ENCODE measurements around the gene MUC13. TPM values are rescaled to one million over a fixed set of nuclear protein-coding genes. Genes with fewer than 3 reads are reported as not detected.

The MUC13 gene
- total RNA-seq, 1 experiment from 2014 or later = not detected

DNA sequence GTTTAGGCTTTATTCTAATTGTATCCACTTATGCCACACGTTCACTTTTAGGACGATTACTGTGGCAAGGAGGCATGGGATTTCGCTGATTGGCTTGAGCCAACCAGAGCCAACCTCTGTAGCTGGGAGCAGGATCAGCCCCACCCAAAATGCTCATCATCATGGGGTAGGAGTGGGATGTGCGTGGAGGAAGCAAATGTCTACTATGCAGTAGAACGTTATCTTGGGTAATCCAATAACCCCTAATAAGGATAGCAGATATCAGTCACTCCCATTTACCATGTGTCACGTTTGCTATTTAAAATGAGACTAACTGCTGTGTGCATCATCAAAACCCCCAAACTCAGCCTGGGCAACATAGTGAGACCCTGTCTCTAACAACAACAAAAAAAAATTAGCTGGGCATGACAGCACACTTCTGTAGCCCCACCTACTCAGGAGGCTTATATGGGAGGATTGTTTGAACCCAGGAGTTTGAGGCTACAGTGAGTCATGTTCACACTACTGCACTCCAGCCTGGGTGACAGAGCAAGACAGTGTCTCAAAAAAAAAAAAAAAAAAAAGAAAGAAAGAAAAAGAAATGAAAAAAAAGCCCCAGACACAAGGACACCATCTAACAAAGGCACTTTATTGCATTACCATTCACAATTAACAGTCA is 29.6 kb downstream of the MUC13 start:
- peaks cover 6% of the 10 kb centered on the region for H3K4me1 ChIP-seq (ENCODE audit: insufficient read depth, low read length, poor library complexity, severe bottlenecking)
- H3K9me3 ChIP-seq (ENCODE audit: low read depth, low read length, poor library complexity, severe bottlenecking) = no peaks in the 10 kb centered on the region
- TF ChIP-seq, protein P1, sequence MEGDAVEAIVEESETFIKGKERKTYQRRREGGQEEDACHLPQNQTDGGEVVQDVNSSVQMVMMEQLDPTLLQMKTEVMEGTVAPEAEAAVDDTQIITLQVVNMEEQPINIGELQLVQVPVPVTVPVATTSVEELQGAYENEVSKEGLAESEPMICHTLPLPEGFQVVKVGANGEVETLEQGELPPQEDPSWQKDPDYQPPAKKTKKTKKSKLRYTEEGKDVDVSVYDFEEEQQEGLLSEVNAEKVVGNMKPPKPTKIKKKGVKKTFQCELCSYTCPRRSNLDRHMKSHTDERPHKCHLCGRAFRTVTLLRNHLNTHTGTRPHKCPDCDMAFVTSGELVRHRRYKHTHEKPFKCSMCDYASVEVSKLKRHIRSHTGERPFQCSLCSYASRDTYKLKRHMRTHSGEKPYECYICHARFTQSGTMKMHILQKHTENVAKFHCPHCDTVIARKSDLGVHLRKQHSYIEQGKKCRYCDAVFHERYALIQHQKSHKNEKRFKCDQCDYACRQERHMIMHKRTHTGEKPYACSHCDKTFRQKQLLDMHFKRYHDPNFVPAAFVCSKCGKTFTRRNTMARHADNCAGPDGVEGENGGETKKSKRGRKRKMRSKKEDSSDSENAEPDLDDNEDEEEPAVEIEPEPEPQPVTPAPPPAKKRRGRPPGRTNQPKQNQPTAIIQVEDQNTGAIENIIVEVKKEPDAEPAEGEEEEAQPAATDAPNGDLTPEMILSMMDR (conservative IDR thresholded peaks at IDR 0.05; ENCODE audit: low read depth, low read length) = no peak
- TF ChIP-seq EZH2 (IDR thresholded peaks at IDR 0.05; ENCODE audit: borderline replicate concordance, low read depth, low read length, poor library complexity, severe bottlenecking) = no peak
- CTCF ChIA-PET = interaction anchor here (0.6 to 0.7 kb wide), 2 partner anchors 615 to 691 kb away, joined by 3 to 5 read pairs; partner anchors contain the start of gene SNX4
- DNase-seq (ENCODE audit: low spot score) = no peak
- no peak overlapping the region for H3K27ac ChIP-seq (ENCODE audit: low read depth, low read length, poor library complexity, severe bottlenecking)
- H3K27me3 ChIP-seq (replicated peaks; ENCODE audit: insufficient read depth, low read depth, low read length, poor library complexity) = no peaks in the 10 kb centered on the region
- POLR2A ChIA-PET (ENCODE audit: low non-redundant PET) = no interaction called here
- H3K36me3 ChIP-seq (ENCODE audit: insufficient read depth, low read length, poor library complexity, severe bottlenecking) = no peaks in the 10 kb centered on the region
- no TSS peak for BruUV-seq (replicated peaks)
- intact Hi-C loops (cut with micrococcal nuclease; ENCODE audit: unreplicated experiment) = no loop called here
- no peak overlapping the region for H3K4me3 ChIP-seq (ENCODE audit: low read depth, low read length, poor library complexity, severe bottlenecking)

- no TSS peak for BruUV-seq (replicated peaks)
- Histone ChIP-seq H3K9me3 (ENCODE audit: low read depth, low read length, poor library complexity, severe bottlenecking) (no peaks in the 10 kb centered on the region), H3K4me1 (ENCODE audit: insufficient read depth, low read length, poor library complexity, severe bottlenecking) (peaks cover 13% of the 10 kb centered on the region), H3K27ac (ENCODE audit: low read depth, low read length, poor library complexity, severe bottlenecking) (no peak overlapping the region), H3K27me3 (replicated peaks; ENCODE audit: insufficient read depth, low read depth, low read length, poor library complexity) (no peaks in the 10 kb centered on the region), H3K36me3 (ENCODE audit: insufficient read depth, low read length, poor library complexity, severe bottlenecking) (no peaks in the 10 kb centered on the region), H3K4me3 (ENCODE audit: low read depth, low read length, poor library complexity, severe bottlenecking) (no peak overlapping the region)
- TF ChIP-seq, protein P1 (conservative IDR thresholded peaks at IDR 0.05; ENCODE audit: low read depth, low read length) = no peak
- TF ChIP-seq EZH2 (IDR thresholded peaks at IDR 0.05; ENCODE audit: borderline replicate concordance, low read depth, low read length, poor library complexity, severe bottlenecking) = no peak
- intact Hi-C loops (cut with micrococcal nuclease; ENCODE audit: unreplicated experiment) = no loop called here
- ChIA-PET POLR2A (ENCODE audit: low non-redundant PET) (no interaction called here), CTCF (interaction anchor here (0.6 kb wide), 1 partner anchor 692 kb away, joined by 5 read pairs; no protein-coding TSS in a partner anchor)
- no peak for DNase-seq (ENCODE audit: low spot score)
Observed at GRCh38 chr3:124903896-124904834, 30.4 kb downstream of the MUC13 start.

DNA sequence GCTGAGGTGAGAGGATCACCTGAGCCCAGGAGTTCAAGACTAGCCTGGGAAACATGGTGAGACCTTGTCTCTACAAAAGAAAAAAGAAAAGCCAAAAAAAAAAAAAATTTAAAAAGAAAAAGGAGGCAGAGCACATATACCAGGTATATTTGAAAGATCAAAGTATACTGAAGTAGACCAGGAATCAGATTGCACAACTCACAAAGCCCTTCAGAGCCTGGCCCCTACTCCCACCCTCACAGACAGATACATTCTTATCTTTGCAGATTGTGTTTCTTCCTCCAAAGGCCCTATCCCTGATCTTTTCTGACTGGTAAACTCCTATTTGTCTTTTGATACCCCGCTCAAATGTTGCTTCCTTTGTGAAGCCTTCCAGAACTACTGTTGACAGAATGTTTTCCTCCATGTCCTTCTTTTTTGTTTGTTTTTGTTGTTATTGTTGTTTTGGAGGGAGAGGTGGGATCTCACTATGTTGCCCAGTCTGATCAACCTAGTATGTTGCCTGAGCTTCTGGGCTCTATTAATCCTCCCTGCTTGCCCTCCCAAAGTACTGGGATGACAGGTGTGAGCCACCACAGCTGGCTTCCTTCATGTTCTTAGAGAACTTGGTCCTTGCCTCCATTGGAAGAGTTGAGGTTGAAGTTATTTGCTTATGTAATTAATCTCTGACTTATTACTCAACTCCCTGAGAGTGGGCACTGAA is 37.6 kb downstream of the MUC13 start:
- BruUV-seq (replicated peaks) = no TSS peak
- ChIA-PET POLR2A (ENCODE audit: low non-redundant PET) (no interaction called here), CTCF (interaction anchor here (0.6 to 0.7 kb wide), 3 partner anchors 96 to 504 kb away, joined by 3 to 6 read pairs (median 4); no protein-coding TSS in a partner anchor)
- Histone ChIP-seq H3K36me3 (ENCODE audit: insufficient read depth, low read length, poor library complexity, severe bottlenecking) (peaks cover 11% of the 10 kb centered on the region), H3K9me3 (ENCODE audit: low read depth, low read length, poor library complexity, severe bottlenecking) (no peaks in the 10 kb centered on the region), H3K4me1 (ENCODE audit: insufficient read depth, low read length, poor library complexity, severe bottlenecking) (peaks cover 13% of the 10 kb centered on the region), H3K27ac (ENCODE audit: low read depth, low read length, poor library complexity, severe bottlenecking) (no peak overlapping the region), H3K4me3 (ENCODE audit: low read depth, low read length, poor library complexity, severe bottlenecking) (no peak overlapping the region), H3K27me3 (replicated peaks; ENCODE audit: insufficient read depth, low read depth, low read length, poor library complexity) (no peaks in the 10 kb centered on the region)
- intact Hi-C loops (cut with micrococcal nuclease; ENCODE audit: unreplicated experiment) = no loop called here
- TF ChIP-seq EZH2 (IDR thresholded peaks at IDR 0.05; ENCODE audit: borderline replicate concordance, low read depth, low read length, poor library complexity, severe bottlenecking) = no peak
- TF ChIP-seq, protein P1 (conservative IDR thresholded peaks at IDR 0.05; ENCODE audit: low read depth, low read length) = no peak
- no peak for DNase-seq (ENCODE audit: low spot score)
